NB4 (cell line): ENCODE measurements around the gene CPLX1.

ENCODE experiments used
- MYC ChIP-seq: IDR thresholded peaks from 2 replicates; pipeline ENCODE4 v1.6.1; 2011; ENCODE audit warnings: low read depth, low read length
- POLR2A ChIP-seq: IDR thresholded peaks from 2 replicates; pipeline ENCODE4 v1.6.1; 2011; ENCODE audit warnings: mild to moderate bottlenecking; ENCODE audit not compliant: insufficient read length; ENCODE audit errors: extremely low read depth
- TF ChIP-seq, protein P1 (sequence below): IDR thresholded peaks from one replicate; pipeline ENCODE4 v1.5.1; 2012; ENCODE audit warnings: low read depth, low read length

GRCh38 chr4:815464-816146 is 10.3 kb downstream of the CPLX1 start:
- TF ChIP-seq, protein P1, sequence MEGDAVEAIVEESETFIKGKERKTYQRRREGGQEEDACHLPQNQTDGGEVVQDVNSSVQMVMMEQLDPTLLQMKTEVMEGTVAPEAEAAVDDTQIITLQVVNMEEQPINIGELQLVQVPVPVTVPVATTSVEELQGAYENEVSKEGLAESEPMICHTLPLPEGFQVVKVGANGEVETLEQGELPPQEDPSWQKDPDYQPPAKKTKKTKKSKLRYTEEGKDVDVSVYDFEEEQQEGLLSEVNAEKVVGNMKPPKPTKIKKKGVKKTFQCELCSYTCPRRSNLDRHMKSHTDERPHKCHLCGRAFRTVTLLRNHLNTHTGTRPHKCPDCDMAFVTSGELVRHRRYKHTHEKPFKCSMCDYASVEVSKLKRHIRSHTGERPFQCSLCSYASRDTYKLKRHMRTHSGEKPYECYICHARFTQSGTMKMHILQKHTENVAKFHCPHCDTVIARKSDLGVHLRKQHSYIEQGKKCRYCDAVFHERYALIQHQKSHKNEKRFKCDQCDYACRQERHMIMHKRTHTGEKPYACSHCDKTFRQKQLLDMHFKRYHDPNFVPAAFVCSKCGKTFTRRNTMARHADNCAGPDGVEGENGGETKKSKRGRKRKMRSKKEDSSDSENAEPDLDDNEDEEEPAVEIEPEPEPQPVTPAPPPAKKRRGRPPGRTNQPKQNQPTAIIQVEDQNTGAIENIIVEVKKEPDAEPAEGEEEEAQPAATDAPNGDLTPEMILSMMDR, result no peak
- TF ChIP-seq POLR2A, result no peak
- TF ChIP-seq MYC, result no peak
